IPS-18a (cell line): ENCODE measurements around the gene TMEM203.

ENCODE experiments used
- H3K27ac ChIP-seq: one replicate; pipeline ENCODE4 v1.5.1; 2013; ENCODE audit warnings: low read length
- H3K27me3 ChIP-seq: one replicate; pipeline ENCODE4 v1.6.1; 2013; ENCODE audit warnings: mild to moderate bottlenecking, low read length; ENCODE audit not compliant: control insufficient read depth, insufficient read depth
- H3K36me3 ChIP-seq: one replicate; pipeline ENCODE4 v1.6.1; 2013; ENCODE audit warnings: low read depth, low read length; ENCODE audit not compliant: control insufficient read depth
- H3K4me1 ChIP-seq: one replicate; pipeline ENCODE4 v1.6.1; 2013; ENCODE audit warnings: low read depth, low read length; ENCODE audit not compliant: control insufficient read depth
- H3K4me3 ChIP-seq: one replicate; pipeline ENCODE4 v1.5.1; 2013; ENCODE audit warnings: low read length
- H3K9ac ChIP-seq: one replicate; pipeline ENCODE4 v1.6.1; 2013; ENCODE audit warnings: mild to moderate bottlenecking, low read length, moderate library complexity
- H3K9me3 ChIP-seq: one replicate; pipeline ENCODE4 v1.6.1; 2013; ENCODE audit warnings: low read depth, low read length; ENCODE audit not compliant: control insufficient read depth

TMEM203 gene

GRCh38 chr9:137192448-137192780 lies 13.0 kb downstream of the TMEM203 start:
- no peak overlapping the region for H3K4me3 ChIP-seq
- H3K27ac ChIP-seq, result no peak overlapping the region
- H3K36me3 ChIP-seq, result no peaks in the 10 kb centered on the region
- no peak overlapping the region for H3K9ac ChIP-seq
- H3K9me3 ChIP-seq, result no peaks in the 10 kb centered on the region
- H3K27me3 ChIP-seq, result no peaks in the 10 kb centered on the region
- H3K4me1 ChIP-seq, result peaks cover 9% of the 10 kb centered on the region

- Histone ChIP-seq H3K27ac (no peak overlapping the region), H3K9me3 (no peaks in the 10 kb centered on the region), H3K27me3 (no peaks in the 10 kb centered on the region), H3K4me3 (no peak overlapping the region), H3K9ac (no peak overlapping the region), H3K36me3 (no peaks in the 10 kb centered on the region), H3K4me1 (peaks cover 9% of the 10 kb centered on the region)
These were observed 13.6 kb downstream of the TMEM203 start for GRCh38 chr9:137191691-137192447.

- H3K9me3 ChIP-seq, result no peaks in the 10 kb centered on the region
- no peak overlapping the region for H3K4me3 ChIP-seq
- H3K4me1 ChIP-seq, result peaks cover 9% of the 10 kb centered on the region
- H3K27me3 ChIP-seq, result no peaks in the 10 kb centered on the region
- no peak overlapping the region for H3K9ac ChIP-seq
- no peak overlapping the region for H3K27ac ChIP-seq
- peaks cover 3% of the 10 kb centered on the region for H3K36me3 ChIP-seq
These were observed 14.2 kb downstream of the TMEM203 start for GRCh38 chr9:137191245-137191644.

- no peak overlapping the region for H3K4me3 ChIP-seq
- H3K27ac ChIP-seq, result no peak overlapping the region
These were observed 15.1 kb downstream of the TMEM203 start for GRCh38 chr9:137190315-137190856.

GRCh38 chr9:137189297-137190295 lies 15.9 kb downstream of the TMEM203 start:
- Histone ChIP-seq H3K27me3 (no peaks in the 10 kb centered on the region), H3K9me3 (no peaks in the 10 kb centered on the region), H3K4me1 (peaks cover 9% of the 10 kb centered on the region), H3K4me3 (peak overlapping the region; percentile 90), H3K27ac (no peak overlapping the region), H3K9ac (peak overlapping the region; percentile 66), H3K36me3 (peaks cover 3% of the 10 kb centered on the region)

More at GRCh38 chr9:137190315-137190856, 15.1 kb downstream of the TMEM203 start:
- peaks cover 3% of the 10 kb centered on the region for H3K36me3 ChIP-seq
- H3K27me3 ChIP-seq, result no peaks in the 10 kb centered on the region
- H3K9ac ChIP-seq, result no peak overlapping the region
- H3K9me3 ChIP-seq, result no peaks in the 10 kb centered on the region
- peaks cover 9% of the 10 kb centered on the region for H3K4me1 ChIP-seq

GRCh38 chr9:137188490-137189296 lies 16.8 kb downstream of the TMEM203 start, which contains the start of the genes ANAPC2 and SSNA1:
Gene ANAPC2, minus strand, starts transcription at chr9:137188560. Its CDS starts 28 bp downstream, at chr9:137188532.
Gene SSNA1, plus strand, starts transcription at chr9:137188676. Its CDS starts 51 bp downstream, at chr9:137188727.
- peaks cover 5% of the 10 kb centered on the region for H3K36me3 ChIP-seq

GRCh38 chr9:137188086-137188489 lies 17.4 kb downstream of the TMEM203 start:
- Histone ChIP-seq H3K9ac (peak overlapping the region; percentile 66), H3K4me1 (peaks cover 9% of the 10 kb centered on the region), H3K27me3 (no peaks in the 10 kb centered on the region), H3K9me3 (no peaks in the 10 kb centered on the region), H3K27ac (no peak overlapping the region), H3K36me3 (peaks cover 11% of the 10 kb centered on the region), H3K4me3 (peak overlapping the region; percentile 90)

More at GRCh38 chr9:137188490-137189296, 16.8 kb downstream of the TMEM203 start, which contains the start of the genes ANAPC2 and SSNA1:
- Histone ChIP-seq H3K27me3 (no peaks in the 10 kb centered on the region), H3K4me3 (peak within 1 kb of the TSS; percentile 90), H3K9me3 (no peaks in the 10 kb centered on the region), H3K4me1 (peaks cover 9% of the 10 kb centered on the region), H3K9ac (peak within 1 kb of the TSS; percentile 66), H3K27ac (no peak within 1 kb of the TSS)

- Histone ChIP-seq H3K36me3 (peaks cover 16% of the 10 kb centered on the region), H3K27me3 (no peaks in the 10 kb centered on the region), H3K4me3 (peak overlapping the region; percentile 90), H3K9me3 (no peaks in the 10 kb centered on the region), H3K4me1 (peaks cover 9% of the 10 kb centered on the region), H3K27ac (no peak overlapping the region), H3K9ac (peak overlapping the region; percentile 66)
These were observed 18.1 kb downstream of the TMEM203 start for GRCh38 chr9:137187386-137187785.

GRCh38 chr9:137186385-137186784 lies 19.1 kb downstream of the TMEM203 start:
- no peaks in the 10 kb centered on the region for H3K9me3 ChIP-seq
- H3K4me1 ChIP-seq, result peaks cover 9% of the 10 kb centered on the region
- H3K9ac ChIP-seq, result no peak overlapping the region
- H3K36me3 ChIP-seq, result peaks cover 16% of the 10 kb centered on the region
- no peak overlapping the region for H3K4me3 ChIP-seq
- H3K27me3 ChIP-seq, result no peaks in the 10 kb centered on the region
- no peak overlapping the region for H3K27ac ChIP-seq

GRCh38 chr9:137185921-137186320 lies 19.5 kb downstream of the TMEM203 start:
- no peak overlapping the region for H3K9ac ChIP-seq
- H3K36me3 ChIP-seq, result peaks cover 16% of the 10 kb centered on the region
- no peak overlapping the region for H3K27ac ChIP-seq
- H3K4me3 ChIP-seq, result no peak overlapping the region
- no peaks in the 10 kb centered on the region for H3K27me3 ChIP-seq
- peaks cover 9% of the 10 kb centered on the region for H3K4me1 ChIP-seq
- no peaks in the 10 kb centered on the region for H3K9me3 ChIP-seq
